Activated CD4-positive, alpha-beta T cell treated with anti-CD3 and anti-CD28 coated beads, Interleukin-10, Interleukin-2, amounts not matched to agents 100 ng/mL and 50 ng/mL, durations not matched to agents 16 hours and 8 hours (primary cell): ENCODE measurements around the gene LSM7.

Source experiments
- DNase-seq: peaks from one replicate; pipeline ENCODE4 v3.0.0-alpha.2; 2020

Gene LSM7

GRCh38 chr19:2274931-2275535, 53.4 kb downstream of the LSM7 start:
- peak; percentile 48 for DNase-seq

GRCh38 chr19:2274185-2274711, 54.1 kb downstream of the LSM7 start:
- no peak for DNase-seq

GRCh38 chr19:2273356-2274184, 54.8 kb downstream of the LSM7 start:
- DNase-seq: peak; percentile 88
